HG03442 (cell line): ENCODE measurements around the gene NHSL1.

Experiments used
- ATAC-seq: cut with Tn5 transposase; IDR thresholded peaks from one replicate; pipeline ENCODE4 v1.9.1; 2021; ENCODE audit warnings: mild to moderate bottlenecking, moderate library complexity; ENCODE audit not compliant: unreplicated experiment

NHSL1 gene

DNA sequence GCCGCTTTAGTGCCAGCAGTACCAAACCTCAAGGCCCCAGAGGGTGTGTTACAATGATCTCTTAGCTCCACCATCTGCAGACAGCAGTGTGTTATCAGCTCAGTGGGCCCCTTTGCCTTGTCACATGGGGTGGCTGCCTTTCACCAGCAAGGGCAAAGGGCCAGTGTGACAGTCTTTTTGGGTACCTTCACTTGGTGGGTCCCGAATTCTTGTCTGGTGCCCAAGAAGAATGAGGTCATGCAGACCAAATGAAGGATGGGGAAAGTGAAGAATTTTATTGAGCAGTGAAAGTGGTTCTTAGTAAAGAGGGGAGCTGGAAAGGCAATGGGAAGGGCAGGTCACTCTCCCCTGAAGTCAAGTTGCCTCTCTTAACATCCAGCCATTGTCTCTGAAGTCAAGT is 124.5 kb downstream of the NHSL1 start:
- ATAC-seq, result no peak

DNA sequence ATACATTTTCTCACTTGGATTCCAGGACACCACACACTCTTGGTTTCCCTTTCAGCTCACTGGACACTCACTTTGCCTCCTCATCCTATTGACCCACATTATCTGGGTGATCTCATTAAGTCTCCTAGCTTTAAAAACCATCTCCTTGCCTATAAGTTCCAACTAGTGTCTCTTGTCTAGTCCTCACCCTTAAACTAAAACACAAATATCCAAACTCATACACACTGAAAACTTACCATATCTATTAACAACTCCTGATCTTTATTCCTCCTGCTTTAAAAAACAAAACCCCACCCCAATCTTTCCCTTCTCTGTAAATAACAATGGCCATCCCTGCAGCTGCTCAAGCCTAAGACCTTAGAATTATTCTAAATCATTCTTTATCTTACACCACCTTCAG is 125.1 kb downstream of the NHSL1 start:
- ATAC-seq, result no peak

GRCh38 chr6:138372711-138373463 is 126.4 kb downstream of the NHSL1 start:
- ATAC-seq, result no peak
